IMR-90 (cell line): ENCODE data around the gene BAZ2B. TPM values are rescaled to one million over a fixed set of nuclear protein-coding genes. Genes with fewer than 3 reads are reported as not detected.

Experiments used
- ATAC-seq: fragments of 200-7000 bp; cut with Tn5 transposase; 2 replicates; pipeline ENCODE4 v1.9.1; 2020; ENCODE audit warnings: low read depth, mild to moderate bottlenecking, moderate library complexity
- BruUV-seq: library from RNA; stranded (reverse); fragments of 400-500 nt; replicated peaks from 2 replicates; lab custom pipeline; 2021; lab: Mats Ljungman, UMichigan
- CTCF ChIA-PET: fragments of 300-600 bp; formaldehyde crosslinking; extraction: SDS; loops from one replicate; lab custom pipeline; 2021; ENCODE audit warnings: antibody characterized with exemption; lab: Yijun Ruan, JAX
- POLR2A ChIA-PET: fragments of 300-600 bp; sonication (Branson Sonifier 250); formaldehyde crosslinking; loops from one replicate; lab custom pipeline; 2022; ENCODE audit warnings: antibody characterized with exemption; ENCODE audit not compliant: unreplicated experiment; lab: Charles Lee
- DNase-seq: peaks from one replicate; pipeline ENCODE4 v3.0.0; 2013
- H2AFZ ChIP-seq: replicated peaks from 2 replicates; pipeline ENCODE3; 2013; ENCODE audit warnings: low read length, mild to moderate bottlenecking; ENCODE audit not compliant: poor library complexity
- H2AK5ac ChIP-seq: 2 replicates; pipeline ENCODE4 v1.6.1; 2013; ENCODE audit warnings: low read depth, low read length, inconsistent platforms
- H2AK9ac ChIP-seq: replicated peaks from 2 replicates; pipeline ENCODE3; 2013; ENCODE audit warnings: mild to moderate bottlenecking, low read depth, low read length, moderate library complexity; ENCODE audit not compliant: poor library complexity
- H2BK120ac ChIP-seq: 2 replicates; pipeline ENCODE4 v1.6.1; 2013; ENCODE audit warnings: low read depth, low read length, inconsistent platforms
- H2BK15ac ChIP-seq: 3 replicates; pipeline ENCODE4 v1.6.1; 2013; ENCODE audit warnings: low read depth, low read length, inconsistent platforms
- H2BK20ac ChIP-seq: 2 replicates; pipeline ENCODE4 v1.6.1; 2013; ENCODE audit warnings: low read depth, mild to moderate bottlenecking, inconsistent platforms, low read length, moderate library complexity
- H2BK5ac ChIP-seq: 2 replicates; pipeline ENCODE4 v1.6.1; 2013; ENCODE audit warnings: mild to moderate bottlenecking, low read depth, low read length, inconsistent platforms; ENCODE audit not compliant: poor library complexity, severe bottlenecking
- H3K14ac ChIP-seq: replicated peaks from 2 replicates; pipeline ENCODE4 v1.6.1; 2013; ENCODE audit warnings: low read depth, low read length, inconsistent platforms
- H3K18ac ChIP-seq: 2 replicates; pipeline ENCODE4 v1.6.1; 2013; ENCODE audit warnings: low read depth, low read length, control low read depth
- H3K23ac ChIP-seq: 2 replicates; pipeline ENCODE4 v1.6.1; 2013; ENCODE audit warnings: low read depth, low read length, inconsistent platforms
- H3K27ac ChIP-seq: 2 replicates; pipeline ENCODE4 v1.5.1; 2013; ENCODE audit warnings: mild to moderate bottlenecking, control low read depth, low read length; ENCODE audit not compliant: insufficient read depth
- H3K27me3 ChIP-seq: 2 replicates; pipeline ENCODE4 v1.6.1; 2013; ENCODE audit warnings: low read length; ENCODE audit not compliant: control insufficient read depth, insufficient read depth
- H3K36me3 ChIP-seq: 2 replicates; pipeline ENCODE4 v1.6.1; 2013; ENCODE audit warnings: low read length, mixed read lengths; ENCODE audit not compliant: control insufficient read depth, insufficient read depth
- H3K4ac ChIP-seq: 2 replicates; pipeline ENCODE4 v1.6.1; 2013; ENCODE audit warnings: low read depth, low read length, inconsistent platforms
- H3K4me1 ChIP-seq: 2 replicates; pipeline ENCODE4 v1.6.1; 2013; ENCODE audit warnings: low read length, mixed read lengths; ENCODE audit not compliant: control insufficient read depth, insufficient read depth
- H3K4me2 ChIP-seq: 2 replicates; pipeline ENCODE4 v1.6.1; 2013; ENCODE audit warnings: low read depth, mild to moderate bottlenecking, control low read depth, low read length, moderate library complexity
- H3K4me3 ChIP-seq: 2 replicates; pipeline ENCODE4 v1.5.1; 2013; ENCODE audit warnings: low read depth, mild to moderate bottlenecking, control low read depth, low read length, moderate library complexity; ENCODE audit not compliant: insufficient read depth
- H3K56ac ChIP-seq: 2 replicates; pipeline ENCODE4 v1.6.1; 2013; ENCODE audit warnings: low read length, inconsistent platforms; ENCODE audit not compliant: insufficient read depth; ENCODE audit errors: extremely low read depth
- H3K79me1 ChIP-seq, 2 experiments: 2 replicates each; pipeline ENCODE4 v1.6.1; 2013; ENCODE audit warnings: low read length in 2 of 2, inconsistent platforms in 1 of 2, low read depth in 1 of 2
- H3K9ac ChIP-seq: 2 replicates; pipeline ENCODE4 v1.6.1; 2013; ENCODE audit warnings: low read depth, low read length, control low read depth
- H3K9me1 ChIP-seq: 2 replicates; pipeline ENCODE4 v1.6.1; 2013; ENCODE audit warnings: low read length, inconsistent platforms; ENCODE audit not compliant: insufficient read depth
- H3K9me3 ChIP-seq: 2 replicates; pipeline ENCODE4 v1.6.1; 2013; ENCODE audit warnings: low read length; ENCODE audit not compliant: control insufficient read depth, insufficient read depth
- H4K20me1 ChIP-seq: 2 replicates; pipeline ENCODE4 v1.6.1; 2013; ENCODE audit warnings: low read length, inconsistent platforms; ENCODE audit not compliant: insufficient read depth
- H4K5ac ChIP-seq: 2 replicates; pipeline ENCODE4 v1.6.1; 2013; ENCODE audit warnings: mild to moderate bottlenecking, low read depth, low read length, control low read depth
- H4K8ac ChIP-seq, 2 experiments: 2 replicates each; pipeline ENCODE4 v1.6.1; 2013; ENCODE audit warnings: low read depth in 2 of 2, low read length in 2 of 2, control low read depth in 1 of 2, inconsistent platforms in 1 of 2
- H4K91ac ChIP-seq: 2 replicates; pipeline ENCODE4 v1.6.1; 2013; ENCODE audit warnings: low read depth, low read length, inconsistent platforms; ENCODE audit not compliant: insufficient read depth
- MXI1 ChIP-seq: IDR thresholded peaks from 2 replicates; pipeline ENCODE4 v1.6.1; 2012; ENCODE audit warnings: low read depth, mild to moderate bottlenecking, low read length, moderate library complexity, borderline replicate concordance
- WGBS, 2 experiments: methylation state at CpG; one replicate each; pipeline versions ENCODE4 v1.1.5 to v1.1.7; 2013; ENCODE audit warnings: missing lambda C conversion rate in 2 of 2; ENCODE audit not compliant: insufficient read length in 1 of 2; ENCODE audit errors: extremely low coverage in 2 of 2; 5-methylcytosine and 5-hydroxymethylcytosine counted together
- dilution Hi-C: fragments of 300-500 bp; cut with HindIII; formaldehyde crosslinking; loops from one replicate; pipeline ENCODE4 v1.14.3; 2018; ENCODE audit warnings: low sequenced_read_pairs; ENCODE audit not compliant: unreplicated experiment
- in situ Hi-C: fragments of 300-500 bp; cut with MboI; formaldehyde crosslinking; loops from 3 replicates; pipeline ENCODE4 v1.14.3; 2019; ENCODE audit warnings: low sequenced_read_pairs, inconsistent platforms, mixed read lengths
- intact Hi-C: fragments of 100-400 bp; cut with micrococcal nuclease; formaldehyde crosslinking; loops from 2 replicates; pipeline ENCODE4 v1.10.0; 2022
- polyA plus RNA-seq, 3 experiments: library from polyadenylated mRNA; depleted of rRNA; stranded (reverse); fragments of >200 nt; gene quantifications; 2 replicates each; pipeline ENCODE4 v1.2.3, GENCODE V29; 2012; ENCODE audit warnings: low replicate concordance in 1 of 3
- total RNA-seq: library from RNA; depleted of rRNA; stranded (reverse); fragments of >200 nt; gene quantifications from 2 replicates; pipeline ENCODE4 v1.2.3, GENCODE V29; 2012

BAZ2B gene
- total and polyA plus RNA-seq, 2 of the 4 experiments (the other 2 are of a cell fraction), result 8.9 to 42.1 TPM

GRCh38 chr2:159484532-159484931 lies 131.8 kb downstream of the BAZ2B start:
- Histone ChIP-seq H3K27me3 (no peaks in the 10 kb centered on the region), H3K4me3 (no peak overlapping the region), H3K56ac (no peak overlapping the region), H3K9ac (no peak overlapping the region), H4K8ac (no peak overlapping the region), H2BK120ac (no peak overlapping the region), H3K27ac (no peak overlapping the region), H4K5ac (no peak overlapping the region), H2AK9ac (no peak overlapping the region), H4K20me1 (no peaks in the 10 kb centered on the region; the same call in 1 of the 2 replicates), H3K79me1 (peaks cover 0 to 9% of the 10 kb centered on the region in 2 experiments; a peak in 2 of 4 replicates), H2BK15ac (no peak overlapping the region), H3K4me2 (no peak overlapping the region), H2AK5ac (no peak overlapping the region), H3K18ac (no peak overlapping the region), H4K91ac (no peak overlapping the region), H2AFZ (no peak overlapping the region), H2BK5ac (no peak overlapping the region), H3K9me1 (no peaks in the 10 kb centered on the region; the same call in 1 of the 2 replicates), H3K36me3 (no peaks in the 10 kb centered on the region), H3K4me1 (no peaks in the 10 kb centered on the region), H3K4ac (no peak overlapping the region), H2BK20ac (no peak overlapping the region), H3K23ac (no peak overlapping the region), H3K9me3 (no peaks in the 10 kb centered on the region), H3K14ac (no peak overlapping the region)
- POLR2A ChIA-PET, result no interaction called here
- no peak for ATAC-seq
- DNase-seq, result no peak
- in situ Hi-C loops, result no loop called here
- intact Hi-C loops, result no loop called here
- TF ChIP-seq MXI1, result no peak
- CTCF ChIA-PET, result no interaction called here
- dilution Hi-C loops, result no loop called here
- WGBS, 2 experiments, result no CpG with 5 or more reads among the region's 2 CpGs
- BruUV-seq, result no TSS peak
